TTC549 (cell line): Measurements from ENCODE around the gene ARHGEF18.

Experiments
- FAIRE-seq: peaks from 2 replicates; lab custom pipeline; 2012; peaks lifted over from hg19 to GRCh38; lab: Jason Lieb, UNC

ARHGEF18 gene

GRCh38 chr19:7386308-7386707 lies 37.6 kb downstream of the ARHGEF18 start:
- no peak for FAIRE-seq

- no peak for FAIRE-seq
Observed at GRCh38 chr19:7386769-7387168, 38.0 kb downstream of the ARHGEF18 start.

GRCh38 chr19:7391218-7391670 lies 42.5 kb downstream of the ARHGEF18 start:
- no peak for FAIRE-seq

- no peak for FAIRE-seq
Observed at GRCh38 chr19:7393459-7393858, 44.7 kb downstream of the ARHGEF18 start.

- no peak for FAIRE-seq
Observed at GRCh38 chr19:7393939-7394730, 45.4 kb downstream of the ARHGEF18 start.

GRCh38 chr19:7394731-7395359 lies 46.1 kb downstream of the ARHGEF18 start:
- no peak for FAIRE-seq

GRCh38 chr19:7395360-7396066 lies 46.8 kb downstream of the ARHGEF18 start:
- no peak for FAIRE-seq

GRCh38 chr19:7397687-7398086 lies 49.0 kb downstream of the ARHGEF18 start:
- FAIRE-seq: no peak
